ENCODE results near the gene TMEM145. TPM values are rescaled to one million over a fixed set of nuclear protein-coding genes. Genes with fewer than 3 reads are reported as not detected.

The TMEM145 gene
- total RNA-seq, 4 donors from 2014 or later, result not detected

DNA sequence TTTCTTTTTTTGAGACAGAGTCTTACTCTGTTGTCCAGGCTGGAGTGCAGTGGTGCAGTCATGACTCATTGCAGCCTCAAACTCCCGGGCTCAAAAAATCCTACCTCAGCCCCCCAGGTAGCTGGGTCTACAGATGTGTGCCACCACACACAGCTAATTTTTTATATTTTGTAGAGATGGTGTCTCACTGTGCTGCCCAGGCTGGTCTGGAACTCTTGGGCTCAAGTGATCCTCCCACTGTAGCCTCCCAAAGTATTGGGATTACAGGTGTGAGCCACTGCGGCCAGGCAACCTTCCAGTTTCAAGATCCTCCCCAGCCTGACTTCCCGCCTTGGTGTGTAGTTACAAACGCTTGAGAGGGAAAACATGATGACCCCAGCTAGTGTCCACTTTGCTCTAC, 54.8 kb downstream of the TMEM145 start:
- Histone ChIP-seq H3K27me3 (no peaks in the 10 kb centered on the region), H3K9me3 (peaks cover 0 to 9% (median 0%) of the 10 kb centered on the region in 4 donors), H3K4me1 (peaks cover 19 to 29% (median 28%) of the 10 kb centered on the region in 4 donors), H3K4me3 (no peak overlapping the region), H3K27ac (replicated peaks in 1 of 4) (no peak overlapping the region), H3K36me3 (peaks cover 19 to 53% (median 26%) of the 10 kb centered on the region in 4 donors)
- TF ChIP-seq EP300 (IDR thresholded peaks at IDR 0.05) (no peak), POLR2A (IDR thresholded peaks at IDR 0.05; ENCODE audit: low read depth) (no peak), POLR2AphosphoS5 (IDR thresholded peaks at IDR 0.05) (no peak)
- TF ChIP-seq, protein P1, sequence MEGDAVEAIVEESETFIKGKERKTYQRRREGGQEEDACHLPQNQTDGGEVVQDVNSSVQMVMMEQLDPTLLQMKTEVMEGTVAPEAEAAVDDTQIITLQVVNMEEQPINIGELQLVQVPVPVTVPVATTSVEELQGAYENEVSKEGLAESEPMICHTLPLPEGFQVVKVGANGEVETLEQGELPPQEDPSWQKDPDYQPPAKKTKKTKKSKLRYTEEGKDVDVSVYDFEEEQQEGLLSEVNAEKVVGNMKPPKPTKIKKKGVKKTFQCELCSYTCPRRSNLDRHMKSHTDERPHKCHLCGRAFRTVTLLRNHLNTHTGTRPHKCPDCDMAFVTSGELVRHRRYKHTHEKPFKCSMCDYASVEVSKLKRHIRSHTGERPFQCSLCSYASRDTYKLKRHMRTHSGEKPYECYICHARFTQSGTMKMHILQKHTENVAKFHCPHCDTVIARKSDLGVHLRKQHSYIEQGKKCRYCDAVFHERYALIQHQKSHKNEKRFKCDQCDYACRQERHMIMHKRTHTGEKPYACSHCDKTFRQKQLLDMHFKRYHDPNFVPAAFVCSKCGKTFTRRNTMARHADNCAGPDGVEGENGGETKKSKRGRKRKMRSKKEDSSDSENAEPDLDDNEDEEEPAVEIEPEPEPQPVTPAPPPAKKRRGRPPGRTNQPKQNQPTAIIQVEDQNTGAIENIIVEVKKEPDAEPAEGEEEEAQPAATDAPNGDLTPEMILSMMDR (IDR thresholded peaks at IDR 0.05), result no peak
- 91% methylated on average over 4 of the region's 4 CpGs for WGBS
- DNase-seq (ENCODE audit: extremely low spot score), result no peak
- intact Hi-C loops (cut with DNase I), result no loop called here

DNA sequence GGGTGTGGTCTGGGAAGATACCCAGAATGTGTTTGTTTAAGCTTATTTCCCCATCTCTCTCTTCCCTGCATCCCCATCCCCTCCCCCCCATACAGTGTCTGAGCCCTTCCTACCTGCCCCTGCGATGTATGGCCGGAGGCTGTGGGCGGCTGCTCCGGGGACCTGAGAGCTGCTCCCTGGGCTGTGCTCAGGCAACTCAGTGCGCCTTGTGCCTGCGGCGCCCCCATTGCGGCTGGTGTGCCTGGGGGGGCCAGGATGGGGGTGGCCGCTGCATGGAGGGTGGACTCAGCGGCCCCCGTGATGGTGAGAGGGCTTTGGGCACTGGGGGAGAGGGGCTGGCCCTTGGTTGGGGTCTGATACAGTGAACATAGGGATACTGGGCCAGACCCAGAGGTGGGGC, 55.3 kb downstream of the TMEM145 start:
- DNase-seq (ENCODE audit: extremely low spot score), result no peak
- Histone ChIP-seq H3K4me1 (peaks cover 19 to 29% (median 28%) of the 10 kb centered on the region in 4 donors), H3K9me3 (peaks cover 0 to 9% (median 0%) of the 10 kb centered on the region in 4 donors), H3K27me3 (no peaks in the 10 kb centered on the region), H3K27ac (replicated peaks in 1 of 4) (no peak overlapping the region), H3K36me3 (peaks cover 14 to 53% (median 23%) of the 10 kb centered on the region in 4 donors), H3K4me3 (no peak overlapping the region)
- WGBS, result 97% methylated on average over 11 of the region's 11 CpGs
- intact Hi-C loops (cut with DNase I), result no loop called here
- TF ChIP-seq, protein P1 (IDR thresholded peaks at IDR 0.05), result no peak
- no peak for TF ChIP-seq POLR2A (IDR thresholded peaks at IDR 0.05; ENCODE audit: low read depth)
- TF ChIP-seq POLR2AphosphoS5 (IDR thresholded peaks at IDR 0.05), result no peak
- no peak for TF ChIP-seq EP300 (IDR thresholded peaks at IDR 0.05)

DNA sequence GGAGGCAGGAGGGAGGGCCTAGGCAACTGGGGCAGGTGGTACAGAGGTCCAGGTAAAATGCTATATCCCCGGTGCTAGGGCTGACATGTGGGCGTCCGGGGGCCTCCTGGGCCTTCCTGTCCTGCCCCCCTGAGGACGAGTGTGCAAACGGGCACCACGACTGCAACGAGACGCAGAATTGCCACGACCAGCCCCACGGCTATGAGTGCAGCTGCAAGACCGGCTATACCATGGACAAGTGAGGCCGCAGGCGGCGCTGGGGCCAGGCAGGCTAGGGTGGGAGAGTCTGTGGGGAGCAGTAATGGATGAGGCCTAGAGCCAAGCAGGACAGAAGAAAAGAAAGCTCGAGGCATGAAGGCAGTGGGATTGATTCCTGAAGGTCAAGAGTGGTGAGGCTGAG, 55.7 kb downstream of the TMEM145 start:
- no peak overlapping the region for H3K27ac ChIP-seq (replicated peaks in 1 of 4)
- WGBS, result 93% methylated on average over 15 of the region's 15 CpGs

DNA sequence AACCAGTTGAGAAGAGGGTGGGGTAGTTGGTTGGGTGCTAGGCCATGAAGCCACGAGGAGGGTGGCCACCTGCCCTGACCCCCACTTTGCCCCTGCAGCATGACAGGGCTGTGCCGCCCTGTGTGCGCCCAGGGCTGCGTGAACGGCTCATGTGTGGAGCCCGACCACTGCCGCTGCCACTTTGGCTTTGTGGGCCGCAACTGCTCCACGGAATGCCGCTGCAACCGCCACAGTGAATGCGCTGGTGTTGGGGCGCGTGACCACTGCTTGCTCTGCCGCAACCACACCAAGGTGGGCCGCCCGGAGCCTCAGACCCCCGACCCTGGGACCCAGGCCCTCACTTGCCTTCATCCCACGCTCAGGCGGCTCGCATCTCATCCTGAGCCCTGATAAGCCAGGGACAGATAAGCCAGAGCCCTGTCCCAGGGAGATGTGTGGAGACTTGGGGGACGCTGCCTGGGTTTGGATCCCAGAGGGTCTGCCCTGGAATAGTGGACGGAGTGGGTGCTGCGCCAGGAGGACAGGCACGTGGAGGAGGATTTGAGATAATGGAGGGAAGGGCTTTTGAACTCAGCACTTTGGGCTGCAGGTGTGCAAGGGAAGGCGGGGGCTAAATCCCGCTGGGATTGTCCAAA, 56.4 kb downstream of the TMEM145 start:
- Histone ChIP-seq H3K4me3 (no peak overlapping the region), H3K9me3 (no peaks in the 10 kb centered on the region), H3K4me1 (peaks cover 19 to 29% (median 27%) of the 10 kb centered on the region in 4 donors), H3K27me3 (no peaks in the 10 kb centered on the region), H3K36me3 (peaks cover 5 to 55% (median 14%) of the 10 kb centered on the region in 4 donors), H3K27ac (replicated peaks in 1 of 4) (no peak overlapping the region)
- TF ChIP-seq POLR2AphosphoS5 (IDR thresholded peaks at IDR 0.05) (no peak), EP300 (IDR thresholded peaks at IDR 0.05) (no peak), POLR2A (IDR thresholded peaks at IDR 0.05; ENCODE audit: low read depth) (no peak)
- TF ChIP-seq, protein P1 (IDR thresholded peaks at IDR 0.05), result no peak
- DNase-seq (ENCODE audit: extremely low spot score), result no peak
- 91% methylated on average over 12 of the region's 27 CpGs for WGBS
- intact Hi-C loops (cut with DNase I), result no loop called here

More for the DNA sequence above, 55.7 kb downstream of the TMEM145 start:
- Histone ChIP-seq H3K36me3 (peaks cover 10 to 53% (median 19%) of the 10 kb centered on the region in 4 donors), H3K9me3 (peaks cover 0 to 7% (median 0%) of the 10 kb centered on the region in 4 donors), H3K27me3 (no peaks in the 10 kb centered on the region), H3K4me1 (peaks cover 19 to 29% (median 28%) of the 10 kb centered on the region in 4 donors), H3K4me3 (no peak overlapping the region)
- DNase-seq (ENCODE audit: extremely low spot score), result no peak
- no peak for TF ChIP-seq POLR2AphosphoS5 (IDR thresholded peaks at IDR 0.05)
- no peak for TF ChIP-seq POLR2A (IDR thresholded peaks at IDR 0.05; ENCODE audit: low read depth)
- no peak for TF ChIP-seq EP300 (IDR thresholded peaks at IDR 0.05)
- TF ChIP-seq, protein P1 (IDR thresholded peaks at IDR 0.05), result no peak
- intact Hi-C loops (cut with DNase I), result no loop called here

All from esophagus muscularis mucosa (tissue), 4 donors.